Ectodermal cell (in vitro differentiated cells): ENCODE results near the gene CDC42. TPM values are rescaled to one million over a fixed set of nuclear protein-coding genes. Genes with fewer than 3 reads are reported as not detected.
"Not testable (repeated sequence)": the region's sequence is repeated elsewhere in the genome, so short reads cannot be mapped to it uniquely, and the experiment has no call there.

Source experiments
- H3K27ac ChIP-seq: 2 replicates; pipeline ENCODE4 v1.7.0; 2013; ENCODE audit warnings: mild to moderate bottlenecking, low read depth, low read length; ENCODE audit not compliant: insufficient read depth, poor library complexity, severe bottlenecking
- H3K27me3 ChIP-seq: 2 replicates; pipeline ENCODE4 v1.7.0; 2013; ENCODE audit warnings: mild to moderate bottlenecking, low read length; ENCODE audit not compliant: insufficient read depth, control insufficient read depth, poor library complexity, severe bottlenecking
- H3K36me3 ChIP-seq: one replicate; pipeline ENCODE4 v1.7.0; 2013; ENCODE audit warnings: low read length; ENCODE audit not compliant: control insufficient read depth, insufficient read depth
- H3K4me1 ChIP-seq: one replicate; pipeline ENCODE4 v1.7.0; 2013; ENCODE audit warnings: low read length; ENCODE audit not compliant: control insufficient read depth, insufficient read depth
- H3K4me3 ChIP-seq: 2 replicates; pipeline ENCODE4 v1.7.0; 2013; ENCODE audit warnings: low read depth, low read length, control low read depth; ENCODE audit not compliant: insufficient read depth
- H3K9me3 ChIP-seq: 2 replicates; pipeline ENCODE4 v1.7.0; 2013; ENCODE audit warnings: mild to moderate bottlenecking, low read length, moderate library complexity; ENCODE audit not compliant: control insufficient read depth
- WGBS, 2 experiments: methylation state at CpG; one replicate each; pipeline ENCODE4 v1.1.7; 2013; ENCODE audit warnings: missing lambda C conversion rate in 2 of 2; 5-methylcytosine and 5-hydroxymethylcytosine counted together
- polyA plus RNA-seq, 4 experiments: library from polyadenylated mRNA; stranded (reverse); fragments of 50-300 nt; gene quantifications; one replicate each; pipeline ENCODE4 v1.2.3, GENCODE V29; 2013

Gene CDC42
- polyA plus RNA-seq (2013, experiment 1 of 4): 276 TPM
- polyA plus RNA-seq (2013, experiment 2 of 4): 280 TPM
- 192 TPM for polyA plus RNA-seq (2013, experiment 3 of 4)
- polyA plus RNA-seq (2013, experiment 4 of 4): 202 TPM

- Histone ChIP-seq H3K36me3 (no peaks in the 10 kb centered on the region), H3K27ac (peak within 1 kb of the TSS; percentile 98), H3K4me1 (no peaks in the 10 kb centered on the region), H3K4me3 (peak within 1 kb of the TSS; percentile 80), H3K9me3 (no peaks in the 10 kb centered on the region), H3K27me3 (no peaks in the 10 kb centered on the region)
- WGBS, 2 experiments: 16 to 17% methylated on average over 81 of the region's 81 CpGs
These were observed at the start of gene CDC42 for GRCh38 chr1:22052115-22053016. Gene CDC42, plus strand, starts transcription at chr1:22052709. Its CDS starts 25,770 bp downstream, at chr1:22078479.

GRCh38 chr1:22002875-22003274 lies 49.6 kb upstream of the CDC42 start:
- H3K9me3 ChIP-seq, H3K27ac ChIP-seq, H3K4me3 ChIP-seq, H3K27me3 ChIP-seq, H3K4me1 ChIP-seq, H3K36me3 ChIP-seq: not testable (repeated sequence)
- WGBS, 2 experiments: 85 to 88% methylated on average over 8 of the region's 8 CpGs

GRCh38 chr1:22003959-22004358 lies 48.5 kb upstream of the CDC42 start:
- not testable (repeated sequence) for H3K27me3 ChIP-seq, H3K9me3 ChIP-seq, H3K27ac ChIP-seq, H3K4me3 ChIP-seq, H3K4me1 ChIP-seq, H3K36me3 ChIP-seq
- WGBS, 2 experiments: 92% methylated on average over 2 of the region's 3 CpGs; no CpG with 5 or more reads in 1 of the 2 experiments

- not testable (repeated sequence) for H3K27me3 ChIP-seq, H3K36me3 ChIP-seq, H3K4me1 ChIP-seq, H3K27ac ChIP-seq, H3K4me3 ChIP-seq, H3K9me3 ChIP-seq
- WGBS, 2 experiments: 77 to 80% methylated on average over 18 of the region's 18 CpGs
These were observed 47.0 kb upstream of the CDC42 start for GRCh38 chr1:22005261-22006149.

GRCh38 chr1:22006736-22007135 lies 45.8 kb upstream of the CDC42 start:
- H3K27ac ChIP-seq, H3K9me3 ChIP-seq, H3K4me1 ChIP-seq, H3K27me3 ChIP-seq, H3K4me3 ChIP-seq, H3K36me3 ChIP-seq: not testable (repeated sequence)
- 87% methylated on average over 12 to 13 of the region's 13 CpGs for WGBS, 2 experiments

- 94 to 96% methylated on average over 8 of the region's 10 CpGs for WGBS, 2 experiments
- not testable (repeated sequence) for H3K36me3 ChIP-seq, H3K4me1 ChIP-seq, H3K27me3 ChIP-seq, H3K9me3 ChIP-seq, H3K27ac ChIP-seq, H3K4me3 ChIP-seq
These were observed 45.2 kb upstream of the CDC42 start for GRCh38 chr1:22007262-22007661.

GRCh38 chr1:22009566-22009965 lies 42.9 kb upstream of the CDC42 start:
- WGBS, 2 experiments: 82 to 85% methylated on average over 4 to 7 of the region's 11 CpGs

GRCh38 chr1:22012752-22013151 lies 39.8 kb upstream of the CDC42 start:
- H3K4me1 ChIP-seq, H3K27me3 ChIP-seq, H3K9me3 ChIP-seq, H3K4me3 ChIP-seq, H3K36me3 ChIP-seq, H3K27ac ChIP-seq: not testable (repeated sequence)
- WGBS, 2 experiments: 90 to 92% methylated on average over 2 to 3 of the region's 4 CpGs

More at GRCh38 chr1:22009566-22009965, 42.9 kb upstream of the CDC42 start:
- H3K27me3 ChIP-seq, H3K4me3 ChIP-seq, H3K36me3 ChIP-seq, H3K9me3 ChIP-seq, H3K27ac ChIP-seq, H3K4me1 ChIP-seq: not testable (repeated sequence)

GRCh38 chr1:22014575-22015206 lies 37.8 kb upstream of the CDC42 start:
- H3K4me1 ChIP-seq, H3K27ac ChIP-seq, H3K9me3 ChIP-seq, H3K4me3 ChIP-seq, H3K36me3 ChIP-seq, H3K27me3 ChIP-seq: not testable (repeated sequence)
- WGBS, 2 experiments: 88 to 90% methylated on average over 13 of the region's 13 CpGs
